IMR-90 (cell line): Measurements from ENCODE around the gene DCAF16. TPM values are rescaled to one million over a fixed set of nuclear protein-coding genes. Genes with fewer than 3 reads are reported as not detected.

Experiments used
- polyA plus RNA-seq, 3 experiments: library from polyadenylated mRNA; depleted of rRNA; stranded (reverse); fragments of >200 nt; gene quantifications; 2 replicates each; pipeline ENCODE4 v1.2.3, GENCODE V29; 2012; ENCODE audit warnings: low replicate concordance in 1 of 3
- total RNA-seq: library from RNA; depleted of rRNA; stranded (reverse); fragments of >200 nt; gene quantifications from 2 replicates; pipeline ENCODE4 v1.2.3, GENCODE V29; 2012; rRNA removed

Gene DCAF16
- total and polyA plus RNA-seq, 2 of the 4 experiments (the other 2 are of a cell fraction), result 15.1 to 31.5 TPM

Other genes starting within 250 kb of the DCAF16 start
- 91.6 and 93.0 TPM in 2 replicates for gene LAP3, start 233.6 kb downstream of the DCAF16 start, total RNA-seq
- gene LAP3, start 233.6 kb downstream of the DCAF16 start, polyA plus RNA-seq (2012; rRNA removed), result 52.7 and 57.9 TPM in 2 replicates
- gene MED28, start 196.1 kb downstream of the DCAF16 start, total RNA-seq, result 7.2 and 9.3 TPM in 2 replicates
- 8.8 and 9.0 TPM in 2 replicates for gene MED28, start 196.1 kb downstream of the DCAF16 start, polyA plus RNA-seq (2012; rRNA removed)
- 0.18 and 0.28 TPM in 2 replicates for gene FAM184B, start 29.1 kb downstream of the DCAF16 start, total RNA-seq
- gene FAM184B, start 29.1 kb downstream of the DCAF16 start, polyA plus RNA-seq (2012; rRNA removed), result 0.07 and 0.13 TPM in 2 replicates
- 26.7 and 41.7 TPM in 2 replicates for gene NCAPG, start 222 bp upstream of the DCAF16 start, total RNA-seq
- 9.1 and 10.9 TPM in 2 replicates for gene NCAPG, start 222 bp upstream of the DCAF16 start, polyA plus RNA-seq (2012; rRNA removed)
- gene LCORL, start 211.0 kb upstream of the DCAF16 start, total RNA-seq, result 5.0 and 11.4 TPM in 2 replicates
- 1.3 and 2.1 TPM in 2 replicates for gene LCORL, start 211.0 kb upstream of the DCAF16 start, polyA plus RNA-seq (2012; rRNA removed)